AG04450 (cell line): Measurements from ENCODE around the gene CTRL. TPM values are rescaled to one million over a fixed set of nuclear protein-coding genes. Genes with fewer than 3 reads are reported as not detected.

Experiments
- CTCF ChIA-PET: fragments of 300-600, 350-600 bp; formaldehyde crosslinking; extraction: SDS; loops from one replicate; lab custom pipeline; 2022; ENCODE audit warnings: antibody characterized with exemption, inconsistent platforms; lab: Charles Lee
- POLR2A ChIA-PET: fragments of 350-600 bp; formaldehyde crosslinking; extraction: SDS; loops from one replicate; lab custom pipeline; 2021; ENCODE audit warnings: antibody characterized with exemption, inconsistent platforms; lab: Yijun Ruan, JAX
- DNase-seq: peaks from one replicate; pipeline ENCODE4 v3.0.0-alpha.2; 2011; ENCODE audit warnings: low read depth, low spot score
- H3K27ac ChIP-seq: one replicate; pipeline ENCODE4 v1.5.1; 2012; ENCODE audit warnings: low read depth, low read length, control low read depth
- H3K27me3 ChIP-seq: one replicate; pipeline ENCODE4 v1.6.0; 2012; ENCODE audit warnings: low read length; ENCODE audit not compliant: control insufficient read depth, insufficient read depth
- H3K4me3 ChIP-seq: 2 replicates; pipeline ENCODE4 v1.5.1; 2011; ENCODE audit warnings: mild to moderate bottlenecking, low read depth, low read length, control low read depth
- H3K9me3 ChIP-seq: 2 replicates; pipeline ENCODE4 v1.5.1; 2012; ENCODE audit warnings: low read length; ENCODE audit not compliant: control insufficient read depth, insufficient read depth
- CTCF ChIP-seq: IDR thresholded peaks from 2 replicates; pipeline ENCODE4 v1.5.1; 2011; ENCODE audit warnings: low read depth, low read length, control low read depth, inconsistent platforms
- polyA plus RNA-seq: library from polyadenylated mRNA; depleted of rRNA; stranded (reverse); fragments of >200 nt; gene quantifications from 2 replicates; pipeline ENCODE4 v1.2.3, GENCODE V29; 2011

Gene CTRL
- polyA plus RNA-seq, 1 experiment, result 0.14 TPM

- no peak for DNase-seq
- POLR2A ChIA-PET, result no interaction called here
Observed at GRCh38 chr16:67944690-67945391, 13.2 kb upstream of the CTRL start.

GRCh38 chr16:67943619-67944504, 12.2 kb upstream of the CTRL start, which contains the start of gene LCAT:
Gene LCAT (minus strand): TSS chr16:67944120. CDS start chr16:67944101, 19 bp downstream.
- DNase-seq, result no peak
- no peaks in the 10 kb centered on the region; the same call in 1 of the 2 replicates for H3K9me3 ChIP-seq
- no peaks in the 10 kb centered on the region for H3K27me3 ChIP-seq
- no peak within 1 kb of the TSS for H3K4me3 ChIP-seq
- ChIA-PET CTCF (interaction anchor here (0.6 to 0.7 kb wide), 3 partner anchors 26 to 369 kb away, joined by 3 to 11 read pairs (median 7); no protein-coding TSS in a partner anchor), POLR2A (no interaction called here)
- peak within 1 kb of the TSS; percentile 21 for H3K27ac ChIP-seq
- no peak for TF ChIP-seq CTCF

More at GRCh38 chr16:67944690-67945391, 13.2 kb upstream of the CTRL start:
- Histone ChIP-seq H3K9me3 (no peaks in the 10 kb centered on the region; the same call in 1 of the 2 replicates), H3K27me3 (no peaks in the 10 kb centered on the region), H3K4me3 (no peak overlapping the region), H3K27ac (peak overlapping the region; percentile 21)
- no peak for TF ChIP-seq CTCF
- CTCF ChIA-PET, result interaction anchor here (0.6 kb wide), 1 partner anchor 297 kb away, joined by 3 read pairs; no protein-coding TSS in a partner anchor

GRCh38 chr16:67943256-67943618, 11.6 kb upstream of the CTRL start:
- Histone ChIP-seq H3K27me3 (no peaks in the 10 kb centered on the region), H3K27ac (no peak overlapping the region), H3K9me3 (no peaks in the 10 kb centered on the region; the same call in 1 of the 2 replicates), H3K4me3 (no peak overlapping the region)
- CTCF ChIA-PET, result interaction anchor here (0.6 to 1.4 kb wide), 3 partner anchors 49 to 369 kb away, joined by 3 to 11 read pairs (median 3); partner anchors contain the start of gene NRN1L
- no peak for TF ChIP-seq CTCF
- POLR2A ChIA-PET, result no interaction called here
- no peak for DNase-seq

- no peak for DNase-seq
- ChIA-PET POLR2A (interaction anchor here (0.5 kb wide), 1 partner anchor 19 kb away, joined by 3 read pairs; no protein-coding TSS in a partner anchor), CTCF (interaction anchor here (0.5 to 1.4 kb wide), 4 partner anchors 43 to 127 kb away, joined by 3 to 8 read pairs (median 3); partner anchors contain the start of gene NRN1L)
- no peak for TF ChIP-seq CTCF
- Histone ChIP-seq H3K27ac (no peak overlapping the region), H3K9me3 (no peaks in the 10 kb centered on the region; the same call in 1 of the 2 replicates), H3K4me3 (no peak overlapping the region), H3K27me3 (no peaks in the 10 kb centered on the region)
Observed at GRCh38 chr16:67942510-67943255, 11.0 kb upstream of the CTRL start.
